Stimulated activated effector memory CD8-positive, alpha-beta T cell treated with anti-CD3 and anti-CD28 coated beads, Interleukin-12 subunit alpha, Interleukin-12 subunit beta, amount 100 ng/mL, for 72 hours (primary cell): Measurements from ENCODE around the gene CRELD1.
"Not testable (repeated sequence)": the region's sequence is repeated elsewhere in the genome, so short reads cannot be mapped to it uniquely, and the experiment has no call there.

ENCODE experiments used
- ATAC-seq: fragments of 150-1000 bp; cut with Tn5 transposase; 2 replicates; pipeline ENCODE4 v1.10.0; 2021
- DNase-seq, 2 donors: peaks; one replicate each; pipeline ENCODE4 v3.0.0; 2021 to 2022; ENCODE audit warnings: low spot score in 2 of 2
- H3K27ac Mint-ChIP-seq: one replicate; pipeline ENCODE4 v1.8.0; 2022; ENCODE audit warnings: mild to moderate bottlenecking, mixed read lengths
- H3K36me3 Mint-ChIP-seq: one replicate; pipeline ENCODE4 v1.8.0; 2022; ENCODE audit warnings: mild to moderate bottlenecking, mixed read lengths
- H3K4me1 Mint-ChIP-seq: one replicate; pipeline ENCODE4 v1.8.0; 2022; ENCODE audit warnings: mixed read lengths
- H3K4me3 Mint-ChIP-seq: one replicate; pipeline ENCODE4 v1.8.0; 2022; ENCODE audit warnings: mild to moderate bottlenecking, mixed read lengths
- H3K9me3 Mint-ChIP-seq: one replicate; pipeline ENCODE4 v1.8.0; 2022; ENCODE audit warnings: mixed read lengths

The CRELD1 gene, protein sequence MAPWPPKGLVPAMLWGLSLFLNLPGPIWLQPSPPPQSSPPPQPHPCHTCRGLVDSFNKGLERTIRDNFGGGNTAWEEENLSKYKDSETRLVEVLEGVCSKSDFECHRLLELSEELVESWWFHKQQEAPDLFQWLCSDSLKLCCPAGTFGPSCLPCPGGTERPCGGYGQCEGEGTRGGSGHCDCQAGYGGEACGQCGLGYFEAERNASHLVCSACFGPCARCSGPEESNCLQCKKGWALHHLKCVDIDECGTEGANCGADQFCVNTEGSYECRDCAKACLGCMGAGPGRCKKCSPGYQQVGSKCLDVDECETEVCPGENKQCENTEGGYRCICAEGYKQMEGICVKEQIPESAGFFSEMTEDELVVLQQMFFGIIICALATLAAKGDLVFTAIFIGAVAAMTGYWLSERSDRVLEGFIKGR

DNA sequence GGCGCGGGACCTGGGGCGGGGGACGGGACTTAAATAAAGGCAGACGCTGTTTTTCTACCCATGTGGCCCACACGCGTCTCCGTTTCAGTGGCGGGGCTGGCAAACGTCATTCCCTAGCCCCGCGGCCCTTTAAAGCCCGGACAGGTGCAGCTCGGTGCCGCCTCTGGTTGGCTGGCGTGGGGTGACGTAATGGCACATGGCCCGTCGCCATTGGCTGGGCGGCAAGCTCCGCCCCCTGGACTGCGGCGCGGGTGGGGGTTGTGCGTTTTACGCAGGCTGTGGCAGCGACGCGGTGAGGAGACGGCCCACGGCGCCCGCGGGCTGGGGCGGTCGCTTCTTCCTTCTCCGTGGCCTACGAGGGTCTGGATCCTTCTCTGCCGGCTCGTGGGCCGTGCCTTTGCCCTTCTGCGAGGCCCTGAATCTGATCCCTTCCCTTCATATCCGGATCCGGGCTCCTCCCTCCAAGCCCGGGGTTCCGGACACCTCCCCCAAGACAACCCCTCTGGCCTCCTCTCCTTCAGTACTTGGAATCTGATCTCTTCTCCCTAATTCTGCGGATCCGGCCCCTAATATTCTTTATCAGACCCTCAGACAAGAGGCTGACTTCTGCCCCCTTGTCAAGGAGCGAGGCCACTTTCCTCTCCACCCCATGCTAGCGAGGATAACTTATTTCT lies at the start of gene CRELD1:
Gene CRELD1, plus strand, starts transcription at position 274 of the 674 bp plus-strand sequence. CDS start 605 bp downstream, outside the sequence.
- H3K9me3 Mint-ChIP-seq = no peaks in the 10 kb centered on the region
- H3K4me3 Mint-ChIP-seq = peak within 1 kb of the TSS; percentile 97
- ATAC-seq (peak; percentile 88), DNase-seq (peak; percentile 92 to 98)
- peaks cover 38% of the 10 kb centered on the region for H3K36me3 Mint-ChIP-seq
- peaks cover 31% of the 10 kb centered on the region for H3K4me1 Mint-ChIP-seq
- peak within 1 kb of the TSS; percentile 99 for H3K27ac Mint-ChIP-seq

DNA sequence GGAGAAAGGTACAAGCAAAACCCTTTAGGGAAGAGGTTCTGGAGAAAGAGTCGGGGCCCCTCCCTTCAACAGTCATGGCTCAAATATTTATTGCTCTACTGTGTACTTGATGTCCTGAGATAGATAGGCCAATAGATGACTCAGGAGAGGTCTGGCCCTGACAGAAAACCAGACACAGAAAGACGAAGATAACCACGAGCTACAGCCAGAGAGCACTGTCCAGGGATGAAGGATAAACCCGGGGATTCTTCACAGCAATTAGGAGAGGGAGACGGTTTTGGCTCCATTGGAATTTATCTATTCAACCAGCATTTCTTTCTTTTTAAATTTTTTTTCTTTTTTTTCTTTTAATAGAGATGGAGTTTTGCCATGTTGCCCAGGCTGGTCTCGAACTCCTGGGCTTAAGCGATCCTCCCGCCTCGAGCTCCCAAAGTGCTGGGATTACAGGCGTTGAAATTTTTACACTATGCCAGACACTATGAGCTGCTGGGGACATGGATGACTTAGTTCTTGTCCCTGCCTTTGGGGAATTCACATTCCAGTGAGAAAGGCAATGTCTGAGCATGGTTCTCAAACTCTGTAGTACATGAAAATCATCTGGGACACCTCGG lies 49.0 kb upstream of the CRELD1 start:
- Mint-ChIP-seq H3K4me1 (no peaks in the 10 kb centered on the region), H3K9me3 (no peaks in the 10 kb centered on the region), H3K27ac (no peak overlapping the region), H3K4me3 (no peak overlapping the region), H3K36me3 (no peaks in the 10 kb centered on the region)
- DNase-seq (no peak), ATAC-seq (no peak)

DNA sequence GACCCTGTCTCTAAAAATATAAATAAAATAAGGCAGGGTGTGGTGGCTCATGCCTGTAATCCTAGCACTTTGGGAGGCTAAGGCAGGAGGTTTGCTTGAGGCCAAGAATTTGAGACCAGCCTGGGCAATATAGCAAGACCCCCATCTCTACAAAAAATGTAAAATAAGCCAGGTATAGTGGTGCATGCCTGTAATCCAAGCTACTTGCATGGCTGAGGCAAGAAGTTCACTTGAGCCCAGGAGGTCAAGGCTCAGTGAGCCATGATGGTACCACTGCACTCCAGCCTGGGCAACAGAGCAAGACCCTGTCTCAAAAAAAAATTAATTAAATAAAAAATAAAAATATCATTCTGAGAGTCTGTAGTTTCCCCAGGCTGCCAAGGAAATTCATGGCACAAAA lies 47.3 kb upstream of the CRELD1 start:
- H3K36me3 Mint-ChIP-seq = peaks cover 12% of the 10 kb centered on the region
- no peak for DNase-seq
- H3K9me3 Mint-ChIP-seq = no peaks in the 10 kb centered on the region
- ATAC-seq = no peak
- H3K27ac Mint-ChIP-seq = no peak overlapping the region
- H3K4me3 Mint-ChIP-seq = no peak overlapping the region
- H3K4me1 Mint-ChIP-seq = peaks cover 2% of the 10 kb centered on the region

DNA sequence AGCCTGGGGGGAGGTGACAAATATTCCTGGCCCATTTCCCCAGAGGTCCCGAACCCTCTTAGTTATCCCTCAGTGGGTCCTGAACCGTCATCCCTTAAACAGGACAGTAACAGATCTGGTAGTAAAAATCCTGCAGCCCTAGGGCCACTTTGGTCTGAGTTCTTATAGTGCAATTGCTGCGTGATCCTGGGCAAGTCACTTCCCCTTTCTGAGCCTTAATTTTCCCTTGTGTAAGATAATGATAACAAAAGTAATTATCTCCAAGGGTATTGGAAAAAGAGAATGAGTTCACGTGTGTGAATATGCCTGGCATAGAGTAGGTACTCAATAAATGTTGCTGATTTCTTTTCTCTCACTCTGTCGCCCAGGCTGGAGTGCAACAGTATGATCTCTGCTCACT lies 46.2 kb upstream of the CRELD1 start:
- H3K4me1 Mint-ChIP-seq = peaks cover 11% of the 10 kb centered on the region
- DNase-seq (no peak), ATAC-seq (no peak)
- H3K9me3 Mint-ChIP-seq = no peaks in the 10 kb centered on the region
- H3K27ac Mint-ChIP-seq = no peak overlapping the region
- peaks cover 24% of the 10 kb centered on the region for H3K36me3 Mint-ChIP-seq
- no peak overlapping the region for H3K4me3 Mint-ChIP-seq

DNA sequence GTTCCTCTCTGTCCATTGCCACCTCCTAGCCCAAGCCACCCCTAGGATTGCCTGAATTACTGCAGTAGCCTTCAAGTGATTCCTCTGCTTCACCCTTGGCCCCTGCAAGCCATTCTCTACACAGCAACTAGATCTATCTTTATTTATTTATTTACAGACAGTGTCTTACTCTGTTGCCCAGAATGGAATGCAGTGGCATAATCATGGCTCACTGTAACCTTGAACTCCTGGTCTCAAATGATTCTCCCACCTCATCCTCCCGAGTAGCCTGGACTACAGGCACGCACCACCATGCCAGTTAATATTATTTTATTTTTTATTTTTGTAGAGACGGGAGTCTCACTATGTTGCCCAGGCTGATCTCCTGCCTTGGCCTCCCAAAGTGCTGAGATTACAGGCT lies 45.1 kb upstream of the CRELD1 start:
- Mint-ChIP-seq H3K4me3 (no peak overlapping the region), H3K36me3 (peaks cover 34% of the 10 kb centered on the region), H3K27ac (peak overlapping the region; percentile 68), H3K9me3 (no peaks in the 10 kb centered on the region), H3K4me1 (peaks cover 21% of the 10 kb centered on the region)
- no peak for DNase-seq
- no peak for ATAC-seq

DNA sequence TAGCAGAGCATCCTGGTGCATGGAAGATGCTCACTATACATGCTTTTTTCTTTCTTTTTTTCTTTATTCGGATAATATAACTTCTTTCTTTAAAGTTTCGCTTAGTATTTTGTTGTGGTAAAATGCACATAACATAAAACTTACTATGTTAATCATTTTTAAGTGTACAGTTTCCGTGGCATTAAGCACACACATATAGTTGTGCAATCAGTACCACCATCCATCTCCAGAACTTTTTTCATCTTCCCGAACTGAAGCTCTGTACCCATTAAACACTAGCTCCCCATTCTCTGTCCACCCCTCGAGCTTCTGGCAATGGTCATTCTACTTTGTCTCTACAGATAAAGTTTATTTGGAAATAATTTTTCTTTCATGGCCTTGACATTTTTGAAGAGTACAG lies 44.2 kb upstream of the CRELD1 start:
- Mint-ChIP-seq H3K36me3 (peaks cover 43% of the 10 kb centered on the region), H3K9me3 (no peaks in the 10 kb centered on the region), H3K4me1 (peaks cover 29% of the 10 kb centered on the region), H3K27ac (peak overlapping the region; percentile 58), H3K4me3 (peak overlapping the region; percentile 89)
- DNase-seq (no peak), ATAC-seq (no peak)

DNA sequence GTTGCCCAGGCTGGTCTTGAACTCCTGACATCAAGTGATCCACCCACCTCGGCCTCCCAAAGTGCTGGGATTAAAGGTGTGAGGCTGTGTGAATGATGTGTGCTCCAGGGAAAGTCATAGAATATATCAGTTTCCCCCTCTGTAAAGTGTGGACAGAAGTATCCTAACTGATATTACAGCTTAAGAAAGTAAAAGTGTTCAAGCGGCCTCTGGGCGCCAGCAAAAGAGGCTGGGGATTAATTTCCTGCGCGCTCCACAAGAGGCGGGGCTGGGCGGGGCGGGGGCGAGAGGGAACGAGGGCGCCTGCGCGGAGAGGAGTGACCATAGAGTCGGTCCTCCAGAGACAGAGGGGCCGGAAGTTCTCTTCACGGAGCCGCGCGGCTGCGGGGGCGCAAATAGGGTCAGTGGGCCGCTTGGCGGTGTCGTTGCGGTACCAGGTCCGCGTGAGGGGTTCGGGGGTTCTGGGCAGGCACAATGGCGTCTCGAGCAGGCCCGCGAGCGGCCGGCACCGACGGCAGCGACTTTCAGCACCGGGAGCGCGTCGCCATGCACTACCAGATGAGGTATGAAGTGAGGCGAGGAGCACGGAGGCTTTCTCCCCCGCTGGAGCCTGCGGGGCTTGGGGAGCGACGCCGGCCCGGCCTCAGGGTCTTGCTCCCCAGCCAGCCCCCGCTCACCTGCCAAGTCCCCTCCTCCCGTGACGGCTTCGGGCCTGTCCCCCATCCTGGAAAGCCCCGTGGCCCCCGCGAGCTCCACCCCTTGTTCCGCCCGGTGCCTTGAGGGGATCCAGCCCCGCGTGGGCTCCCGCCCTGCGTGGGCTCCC lies 43.2 kb upstream of the CRELD1 start, which contains the start of gene JAGN1:
Gene JAGN1, plus strand, starts transcription at position 362 of the 823 bp plus-strand sequence. Its CDS starts 113 bp downstream, at position 475.
- Mint-ChIP-seq H3K4me3 (peak within 1 kb of the TSS; percentile 89), H3K36me3 (peaks cover 53% of the 10 kb centered on the region), H3K27ac (peak within 1 kb of the TSS; percentile 99), H3K4me1 (peaks cover 37% of the 10 kb centered on the region), H3K9me3 (no peaks in the 10 kb centered on the region)
- DNase-seq (peak; percentile 92 to 98), ATAC-seq (peak; percentile 89)

DNA sequence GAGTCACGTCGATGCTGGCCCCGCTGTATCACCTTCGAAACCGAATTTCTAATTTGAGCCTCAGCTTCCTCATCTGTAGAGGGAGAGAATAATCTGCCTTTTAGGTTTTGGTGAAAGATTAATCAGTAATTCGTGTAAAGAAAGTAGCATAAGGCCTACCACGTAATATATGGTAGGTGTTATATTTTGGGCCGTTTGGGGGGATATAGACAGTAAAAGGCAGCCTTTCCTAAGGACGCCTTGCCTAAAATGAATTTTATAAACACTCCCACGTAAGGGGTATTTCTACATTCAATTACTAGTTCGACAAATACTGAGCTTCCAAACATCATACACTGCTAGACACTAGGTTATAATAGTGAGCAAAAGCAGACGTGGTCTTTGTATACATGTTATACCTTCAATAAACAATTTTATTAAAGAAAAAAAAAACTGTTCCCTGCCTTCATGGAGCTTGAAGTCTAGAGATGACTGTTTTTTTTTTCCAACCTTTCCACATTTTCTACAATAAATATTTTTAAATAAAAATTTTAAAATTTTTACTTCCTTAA lies 42.5 kb upstream of the CRELD1 start:
- Mint-ChIP-seq H3K9me3 (no peaks in the 10 kb centered on the region), H3K27ac (peak overlapping the region; percentile 99), H3K36me3 (peaks cover 59% of the 10 kb centered on the region), H3K4me3 (peak overlapping the region; percentile 89), H3K4me1 (peaks cover 37% of the 10 kb centered on the region)
- ATAC-seq = no peak
- no peak for DNase-seq

DNA sequence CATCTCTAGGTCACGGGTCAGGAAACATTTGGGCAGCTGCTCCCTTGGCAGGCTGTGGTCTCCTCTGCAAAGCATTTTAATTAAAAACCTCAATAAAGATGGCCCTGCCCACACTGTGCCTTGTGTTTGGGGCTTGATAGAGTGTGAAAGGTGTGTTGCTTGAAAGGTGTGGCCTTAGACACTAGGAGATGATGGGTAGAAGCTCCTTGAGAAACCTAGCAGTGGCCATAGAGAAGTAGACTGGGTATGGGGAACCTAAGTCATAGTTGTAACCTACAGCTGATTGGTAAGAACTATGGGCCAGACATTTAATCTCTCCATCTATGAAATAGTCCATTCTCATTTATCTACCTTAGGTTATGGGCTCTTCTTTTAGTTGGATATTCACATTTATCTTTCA lies 39.9 kb upstream of the CRELD1 start:
- Mint-ChIP-seq H3K4me3 (no peak overlapping the region), H3K9me3 (no peaks in the 10 kb centered on the region)
- no peak for DNase-seq

DNA sequence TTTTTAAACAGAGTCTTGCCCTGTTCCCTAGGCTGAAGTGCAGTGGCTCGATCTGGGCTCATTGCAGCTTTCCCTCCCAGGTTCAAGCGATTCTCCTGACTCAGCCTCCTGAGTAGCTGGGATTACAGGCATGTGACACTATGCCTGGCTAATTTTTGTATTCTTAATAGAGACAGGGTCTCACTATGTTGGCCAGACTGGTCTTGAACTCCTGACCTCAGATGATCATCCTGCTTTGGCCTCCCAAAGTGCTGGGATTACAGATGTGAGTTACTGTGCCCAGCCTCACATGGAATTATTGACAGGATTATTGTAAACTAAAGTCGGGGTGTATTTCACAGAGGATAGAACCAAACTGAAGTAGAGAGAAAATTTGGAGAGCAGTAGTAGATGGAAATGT lies 37.9 kb upstream of the CRELD1 start:
- not testable (repeated sequence) for DNase-seq, H3K27ac Mint-ChIP-seq, ATAC-seq, H3K4me3 Mint-ChIP-seq, H3K9me3 Mint-ChIP-seq
- peaks cover 53% of the 10 kb centered on the region for H3K36me3 Mint-ChIP-seq
- H3K4me1 Mint-ChIP-seq = peaks cover 45% of the 10 kb centered on the region

More for the DNA sequence above, 39.9 kb upstream of the CRELD1 start:
- H3K36me3 Mint-ChIP-seq = peaks cover 59% of the 10 kb centered on the region
- H3K4me1 Mint-ChIP-seq = peaks cover 44% of the 10 kb centered on the region
- H3K27ac Mint-ChIP-seq = peak overlapping the region; percentile 99
- ATAC-seq = no peak

DNA sequence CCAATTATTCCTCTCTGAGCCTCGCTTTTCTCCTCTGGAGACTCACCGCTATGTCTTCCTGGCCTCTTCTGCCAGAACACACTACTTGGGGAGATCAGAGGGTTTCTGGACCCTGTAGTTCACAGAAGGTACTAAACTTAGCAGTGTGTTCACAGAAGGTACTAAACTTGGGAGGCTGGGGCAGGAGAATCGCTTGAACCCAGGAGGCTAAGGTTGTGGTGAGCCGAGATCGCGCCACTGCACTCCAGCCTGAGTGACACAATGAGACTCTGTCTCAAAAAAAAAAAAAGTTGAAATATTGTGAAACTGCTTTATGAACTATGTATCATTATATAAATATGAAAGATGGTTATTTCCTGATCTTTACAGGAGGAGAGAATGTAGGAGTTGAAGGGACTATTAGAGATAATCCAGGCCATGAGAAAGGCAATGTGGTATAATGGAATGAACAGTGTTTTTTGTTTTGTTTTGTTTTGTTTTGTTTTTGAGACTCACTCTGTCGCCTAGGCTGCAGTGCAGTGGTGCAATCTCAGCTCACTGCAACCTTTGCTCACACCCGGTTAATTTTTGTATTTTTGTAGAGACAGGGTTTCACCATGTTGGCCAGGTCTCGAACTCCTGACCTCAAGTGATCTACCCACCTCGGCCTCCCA lies 36.8 kb upstream of the CRELD1 start:
- not testable (repeated sequence) for ATAC-seq, H3K9me3 Mint-ChIP-seq, DNase-seq, H3K4me3 Mint-ChIP-seq
- peaks cover 43% of the 10 kb centered on the region for H3K36me3 Mint-ChIP-seq
- peak overlapping the region; percentile 56 for H3K27ac Mint-ChIP-seq
- H3K4me1 Mint-ChIP-seq = peaks cover 46% of the 10 kb centered on the region

DNA sequence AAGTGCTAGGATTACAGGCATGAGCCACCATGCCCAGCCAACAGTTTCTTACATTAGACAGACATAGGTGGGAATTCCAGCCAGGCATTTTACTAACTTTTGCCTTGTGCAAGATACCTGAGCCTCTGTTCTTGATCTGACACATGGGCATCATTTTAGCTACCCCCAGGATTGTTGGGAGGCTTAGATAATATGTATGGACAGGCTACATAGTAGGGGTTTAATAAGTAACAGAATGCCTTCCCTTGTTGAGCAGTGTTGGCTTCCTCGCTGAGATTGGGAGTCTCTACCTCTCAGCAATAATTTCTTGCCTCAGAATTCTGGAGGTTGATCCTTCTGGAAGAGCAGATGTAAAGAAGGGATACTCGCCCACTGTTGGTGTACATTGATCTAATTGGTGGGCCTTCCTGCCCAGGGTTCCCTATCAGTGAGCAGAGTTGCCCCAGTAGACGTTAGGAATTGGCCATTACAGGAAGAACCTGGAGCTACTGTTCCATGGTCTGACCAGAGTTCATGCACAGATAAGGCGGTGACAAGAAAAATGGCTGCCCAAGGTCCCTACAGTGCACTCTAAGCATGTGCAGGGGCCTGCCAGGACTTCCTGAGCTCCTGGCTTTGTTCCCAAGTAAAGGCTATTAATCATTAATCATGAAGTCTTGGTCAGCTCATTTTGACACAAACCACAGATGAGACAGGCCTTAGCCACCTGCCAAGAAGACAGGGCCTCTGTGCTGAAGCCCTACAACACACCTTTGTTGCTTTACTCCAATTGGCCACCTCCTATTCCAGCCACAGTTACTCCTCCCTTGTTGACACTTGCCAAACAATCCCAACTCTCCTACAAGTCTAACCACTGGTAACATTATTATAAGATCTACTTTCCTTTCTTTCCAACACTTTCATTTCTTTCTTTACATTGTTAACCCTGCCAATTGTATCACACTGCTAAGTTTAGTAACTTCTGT lies 35.9 kb upstream of the CRELD1 start:
- Mint-ChIP-seq H3K4me1 (peaks cover 48% of the 10 kb centered on the region), H3K4me3 (no peak overlapping the region), H3K36me3 (peaks cover 39% of the 10 kb centered on the region), H3K27ac (peak overlapping the region; percentile 66), H3K9me3 (no peaks in the 10 kb centered on the region)
- ATAC-seq = no peak
- DNase-seq = no peak

DNA sequence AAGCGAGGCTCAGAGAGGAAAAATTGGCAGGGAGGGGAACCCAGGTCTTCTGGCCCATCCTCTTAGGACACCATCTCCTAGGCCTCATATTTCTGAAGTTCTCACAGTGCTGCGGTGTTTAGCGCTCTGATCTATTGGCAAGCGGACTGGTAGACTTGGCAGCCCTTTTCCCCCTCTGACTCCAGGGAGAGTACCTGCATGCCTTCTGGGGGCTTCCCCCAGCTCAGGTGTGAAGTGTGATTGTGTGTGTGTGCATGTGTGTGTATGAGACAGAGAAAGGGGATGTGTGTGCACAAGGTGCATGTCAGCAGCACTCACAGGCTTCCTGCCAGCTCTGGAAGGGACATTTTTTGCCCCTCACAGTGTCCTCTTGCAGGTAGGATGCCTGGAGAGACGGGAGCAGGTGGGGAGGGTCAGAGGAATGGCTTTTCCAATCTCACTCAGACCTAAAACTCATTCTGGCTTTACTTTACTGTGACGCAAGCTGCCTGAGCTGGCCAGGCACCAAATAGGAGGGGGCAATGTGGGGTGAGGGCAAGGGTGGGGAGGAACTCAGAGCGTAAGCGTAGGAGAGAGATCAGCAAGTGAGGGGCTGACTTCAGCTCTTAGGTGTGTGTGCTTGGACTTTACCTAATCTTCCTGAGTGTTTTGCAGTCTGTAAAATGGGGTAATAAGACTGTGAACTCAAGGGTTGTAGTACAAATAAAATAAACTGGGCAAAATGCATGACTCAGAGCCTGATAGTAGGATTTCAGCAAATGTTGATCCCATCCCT lies 35.0 kb upstream of the CRELD1 start:
- DNase-seq = no peak
- no peaks in the 10 kb centered on the region for H3K9me3 Mint-ChIP-seq
- H3K36me3 Mint-ChIP-seq = peaks cover 29% of the 10 kb centered on the region
- peak overlapping the region; percentile 66 for H3K27ac Mint-ChIP-seq
- ATAC-seq = no peak
- H3K4me3 Mint-ChIP-seq = no peak overlapping the region
- H3K4me1 Mint-ChIP-seq = peaks cover 48% of the 10 kb centered on the region
